Mesothelial cell of epicardium (in vitro differentiated cells): ENCODE measurements around the gene CD84. TPM values are rescaled to one million over a fixed set of nuclear protein-coding genes. Genes with fewer than 3 reads are reported as not detected.
"Not testable (repeated sequence)": the region's sequence is repeated elsewhere in the genome, so short reads cannot be mapped to it uniquely, and the experiment has no call there.

Experiments
- DNase-seq, 2 experiments: peaks; one replicate each; pipeline ENCODE4 v3.0.0; 2021; ENCODE audit warnings: low spot score in 2 of 2; ENCODE audit not compliant: unreplicated experiment in 2 of 2
- H3K27ac Mint-ChIP-seq: 2 replicates; pipeline ENCODE4 v1.8.0; 2021; ENCODE audit warnings: mixed read lengths
- H3K27me3 Mint-ChIP-seq: 2 replicates; pipeline ENCODE4 v1.8.0; 2021; ENCODE audit warnings: low read depth, mixed read lengths
- H3K36me3 Mint-ChIP-seq: 2 replicates; pipeline ENCODE4 v1.8.0; 2021; ENCODE audit warnings: mixed read lengths
- H3K4me1 Mint-ChIP-seq: 2 replicates; pipeline ENCODE4 v1.8.0; 2021; ENCODE audit warnings: mixed read lengths
- H3K4me3 Mint-ChIP-seq: 2 replicates; pipeline ENCODE4 v1.8.0; 2021; ENCODE audit warnings: mild to moderate bottlenecking, moderate library complexity, mixed read lengths
- H3K9me3 Mint-ChIP-seq: 2 replicates; pipeline ENCODE4 v1.8.0; 2021; ENCODE audit warnings: mixed read lengths
- total RNA-seq: library from RNA; stranded (reverse); gene quantifications from 3 replicates; pipeline ENCODE4 v1.2.1, GENCODE V29; 2021
- TF ChIP-seq, protein P1 (sequence below): fragments of 200-600 bp; sonication (generic); IDR thresholded peaks from one replicate; pipeline ENCODE4 v1.5.0; 2021; ENCODE audit warnings: antibody characterized with exemption; ENCODE audit not compliant: unreplicated experiment

Gene CD84
- total RNA-seq, 1 donor from 2014 or later, result not detected

DNA sequence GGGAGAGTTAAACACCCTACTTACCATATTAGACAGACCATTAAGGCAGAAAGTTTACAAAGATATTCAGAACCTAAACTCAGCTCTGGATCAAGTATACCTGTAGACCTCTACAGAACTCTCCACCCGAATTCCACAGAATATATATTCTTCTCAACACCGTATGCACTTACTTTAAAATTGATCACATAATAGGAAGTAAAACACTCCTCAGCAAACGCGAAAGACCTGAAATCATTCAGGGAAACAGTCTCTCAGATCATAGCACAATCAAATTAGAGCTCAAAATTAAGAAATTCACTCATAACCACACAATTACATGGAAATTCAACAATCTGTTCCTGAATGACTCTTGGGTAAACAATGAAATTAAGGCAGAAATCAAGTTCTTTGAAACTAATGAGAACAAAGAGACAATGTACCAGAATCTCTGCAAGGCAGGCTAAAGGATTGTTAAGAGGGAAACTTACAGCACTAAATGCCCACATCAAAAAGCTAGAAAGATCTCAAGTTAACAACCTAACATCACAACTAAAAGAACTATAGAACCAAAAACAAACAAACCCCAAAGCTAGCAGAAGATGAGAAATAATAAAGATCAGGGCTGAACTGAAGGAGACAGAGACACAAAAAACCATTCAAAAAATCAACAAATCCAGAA lies 19.1 kb downstream of the CD84 start:
- Mint-ChIP-seq H3K4me1 (no peaks in the 10 kb centered on the region), H3K27ac (no peak overlapping the region), H3K4me3 (no peak overlapping the region), H3K27me3 (peaks cover 28% of the 10 kb centered on the region), H3K36me3 (no peaks in the 10 kb centered on the region), H3K9me3 (peaks cover 39% of the 10 kb centered on the region)
- no peak for DNase-seq
- TF ChIP-seq, protein P1, sequence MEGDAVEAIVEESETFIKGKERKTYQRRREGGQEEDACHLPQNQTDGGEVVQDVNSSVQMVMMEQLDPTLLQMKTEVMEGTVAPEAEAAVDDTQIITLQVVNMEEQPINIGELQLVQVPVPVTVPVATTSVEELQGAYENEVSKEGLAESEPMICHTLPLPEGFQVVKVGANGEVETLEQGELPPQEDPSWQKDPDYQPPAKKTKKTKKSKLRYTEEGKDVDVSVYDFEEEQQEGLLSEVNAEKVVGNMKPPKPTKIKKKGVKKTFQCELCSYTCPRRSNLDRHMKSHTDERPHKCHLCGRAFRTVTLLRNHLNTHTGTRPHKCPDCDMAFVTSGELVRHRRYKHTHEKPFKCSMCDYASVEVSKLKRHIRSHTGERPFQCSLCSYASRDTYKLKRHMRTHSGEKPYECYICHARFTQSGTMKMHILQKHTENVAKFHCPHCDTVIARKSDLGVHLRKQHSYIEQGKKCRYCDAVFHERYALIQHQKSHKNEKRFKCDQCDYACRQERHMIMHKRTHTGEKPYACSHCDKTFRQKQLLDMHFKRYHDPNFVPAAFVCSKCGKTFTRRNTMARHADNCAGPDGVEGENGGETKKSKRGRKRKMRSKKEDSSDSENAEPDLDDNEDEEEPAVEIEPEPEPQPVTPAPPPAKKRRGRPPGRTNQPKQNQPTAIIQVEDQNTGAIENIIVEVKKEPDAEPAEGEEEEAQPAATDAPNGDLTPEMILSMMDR, result no peak

DNA sequence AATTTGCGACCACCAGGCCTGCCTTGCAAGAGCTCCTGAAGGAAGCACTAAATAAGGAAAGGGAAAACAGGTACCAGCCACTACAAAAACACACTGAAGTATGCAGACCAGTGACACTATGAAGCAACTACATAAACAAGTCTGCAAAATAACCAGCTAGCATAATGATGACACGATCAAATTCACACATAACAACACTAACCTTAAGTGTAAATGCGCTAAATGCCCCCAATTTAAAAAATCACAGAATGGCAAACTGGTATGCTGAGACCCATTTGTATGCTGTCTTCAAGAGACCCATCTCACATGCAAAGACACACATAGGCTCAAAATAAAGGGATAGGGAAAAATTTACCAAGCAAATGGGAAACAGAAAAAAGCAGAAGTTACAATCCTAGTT lies 19.9 kb downstream of the CD84 start:
- not testable (repeated sequence) for H3K4me1 Mint-ChIP-seq, H3K27ac Mint-ChIP-seq, H3K36me3 Mint-ChIP-seq, DNase-seq, H3K4me3 Mint-ChIP-seq
- Mint-ChIP-seq H3K27me3 (peaks cover 28% of the 10 kb centered on the region), H3K9me3 (peaks cover 39% of the 10 kb centered on the region)

DNA sequence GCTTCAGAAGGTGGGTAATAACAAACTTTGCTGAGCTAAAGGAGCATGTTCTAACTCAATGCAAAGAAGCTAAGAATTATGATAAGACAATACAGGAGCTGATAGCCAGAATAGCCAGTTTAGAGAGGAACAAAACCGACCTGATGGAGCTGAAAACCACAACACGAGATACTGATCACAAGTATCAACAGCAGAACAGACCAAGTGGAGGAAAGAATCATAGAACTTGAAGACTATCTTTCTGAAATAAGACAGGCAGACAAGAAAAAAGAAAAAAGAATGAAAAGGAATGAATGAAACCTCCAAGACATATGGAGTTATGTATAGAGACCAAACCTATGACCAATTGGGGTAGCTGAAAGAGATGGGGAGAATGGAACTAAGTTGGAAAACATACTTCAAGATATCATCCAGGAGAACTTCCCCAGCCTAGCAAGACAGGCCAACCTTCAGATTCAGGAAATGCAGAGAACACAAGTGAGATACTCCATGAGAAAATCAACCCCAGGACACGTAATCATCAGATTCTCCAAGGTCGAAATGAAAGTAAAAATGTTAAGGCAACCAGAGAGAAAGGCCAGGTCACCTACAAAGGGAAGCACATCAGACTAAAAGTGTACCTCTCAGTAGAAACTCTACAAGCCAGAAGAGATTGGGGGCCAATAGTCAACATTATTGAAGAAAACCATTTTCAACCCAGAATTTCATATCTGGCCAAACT lies 20.5 kb downstream of the CD84 start:
- H3K36me3 Mint-ChIP-seq, result no peaks in the 10 kb centered on the region
- peaks cover 30% of the 10 kb centered on the region for H3K27me3 Mint-ChIP-seq
- H3K9me3 Mint-ChIP-seq, result peaks cover 39% of the 10 kb centered on the region

DNA sequence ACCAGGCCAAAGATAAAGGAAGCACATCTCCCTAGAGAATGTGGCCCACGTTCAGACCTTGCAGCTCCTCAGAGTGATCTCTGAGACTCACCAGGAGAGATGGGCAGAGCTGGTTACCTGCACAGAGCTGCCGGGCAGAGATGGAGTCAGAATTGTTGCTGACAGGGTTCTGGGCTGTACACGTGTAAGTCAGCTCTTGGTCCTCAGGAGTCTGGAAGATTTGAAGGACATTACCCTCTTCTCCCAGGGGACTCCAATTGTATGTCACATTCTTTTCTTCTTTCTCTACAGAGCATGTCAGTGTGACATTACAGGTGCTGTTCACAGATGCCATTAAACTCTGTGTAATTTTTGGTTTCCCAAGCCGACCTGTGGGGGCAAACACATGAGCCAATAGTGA lies 25.5 kb downstream of the CD84 start:
- Mint-ChIP-seq H3K4me1 (peaks cover 2% of the 10 kb centered on the region), H3K27me3 (peaks cover 32% of the 10 kb centered on the region), H3K36me3 (no peaks in the 10 kb centered on the region), H3K27ac (no peak overlapping the region), H3K4me3 (no peak overlapping the region), H3K9me3 (peaks cover 3% of the 10 kb centered on the region)
- TF ChIP-seq, protein P1, result no peak
- DNase-seq, result no peak

More for the DNA sequence above, 20.5 kb downstream of the CD84 start:
- TF ChIP-seq, protein P1, result no peak
- no peak overlapping the region for H3K27ac Mint-ChIP-seq
- H3K4me3 Mint-ChIP-seq, result no peak overlapping the region
- H3K4me1 Mint-ChIP-seq, result no peaks in the 10 kb centered on the region
- no peak for DNase-seq

DNA sequence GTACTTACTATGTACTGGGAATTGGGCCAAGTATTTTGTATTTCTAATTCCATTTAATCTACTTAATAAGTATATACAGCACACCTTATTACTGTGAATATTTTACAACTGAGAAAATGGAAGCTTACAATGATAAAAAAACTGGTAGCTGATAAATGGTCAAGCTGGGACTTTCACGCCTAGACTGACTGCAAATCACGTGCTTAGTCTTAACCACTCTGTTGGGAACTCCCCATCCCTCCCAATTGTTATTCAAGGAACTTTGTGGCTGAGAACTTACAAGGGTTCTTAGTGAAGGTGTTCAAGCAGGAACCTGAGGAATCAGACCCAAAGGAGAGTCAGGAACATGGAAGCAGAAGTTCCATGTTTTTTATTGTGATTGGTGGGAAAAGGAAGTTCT lies 26.9 kb downstream of the CD84 start:
- no peak for DNase-seq
- Mint-ChIP-seq H3K4me1 (peaks cover 2% of the 10 kb centered on the region), H3K36me3 (no peaks in the 10 kb centered on the region), H3K4me3 (no peak overlapping the region), H3K27ac (no peak overlapping the region), H3K27me3 (peaks cover 28% of the 10 kb centered on the region), H3K9me3 (no peaks in the 10 kb centered on the region)
- TF ChIP-seq, protein P1, result no peak

DNA sequence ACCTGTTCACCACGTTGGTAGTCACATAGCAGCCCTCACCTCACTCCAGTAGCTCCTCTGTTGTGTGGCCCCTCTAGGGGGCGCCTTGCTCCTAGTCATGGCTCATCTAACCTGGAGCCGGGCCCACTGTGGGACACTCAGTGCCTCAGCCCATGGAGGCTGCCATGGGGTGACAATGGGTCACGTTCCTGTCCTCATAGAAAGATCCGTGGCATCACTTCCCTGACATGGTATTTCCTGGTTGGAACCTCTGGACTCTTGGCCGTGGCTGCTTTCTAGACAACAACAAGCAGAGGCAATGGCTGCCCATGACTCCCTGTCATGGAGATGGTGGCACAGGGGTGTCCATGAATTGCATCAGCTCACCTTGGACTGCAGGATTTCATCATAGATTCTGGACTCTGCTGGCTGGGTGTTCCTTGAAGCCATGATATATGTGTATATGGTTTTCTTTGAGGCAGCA lies 28.7 kb downstream of the CD84 start:
- Mint-ChIP-seq H3K27ac (no peak overlapping the region), H3K4me1 (peaks cover 2% of the 10 kb centered on the region), H3K9me3 (no peaks in the 10 kb centered on the region), H3K27me3 (peaks cover 23% of the 10 kb centered on the region), H3K4me3 (no peak overlapping the region), H3K36me3 (no peaks in the 10 kb centered on the region)
- TF ChIP-seq, protein P1, result no peak
- no peak for DNase-seq
